Thyroid gland (tissue), 4 donors: ENCODE results near the gene LOXHD1. TPM values are rescaled to one million over a fixed set of nuclear protein-coding genes. Genes with fewer than 3 reads are reported as not detected.

Experiments used
- DNase-seq, 2 donors: peaks; one replicate each; pipeline ENCODE4 v3.0.0-alpha.2; 2019
- H3K27ac ChIP-seq, 3 donors: fragments of 200-600 bp; sonication (generic); 1 replicate in 2 of 3; 2 replicates in 1 of 3; pipeline ENCODE4 v1.5.1; 2016 to 2019; ENCODE audit warnings: mild to moderate bottlenecking in 1 of 3, moderate library complexity in 1 of 3
- H3K27me3 ChIP-seq: fragments of 200-600 bp; sonication (generic); one replicate; pipeline ENCODE4 v1.5.1; 2019
- H3K36me3 ChIP-seq, 2 donors: fragments of 200-600 bp; sonication (generic); one replicate each; pipeline ENCODE4 v1.5.1; 2016 to 2019
- H3K4me1 ChIP-seq, 2 donors: fragments of 200-600 bp; sonication (generic); one replicate each; pipeline ENCODE4 v1.5.1; 2017 to 2019
- H3K4me3 ChIP-seq, 3 donors: fragments of 200-600 bp; sonication (generic); replicated peaks in 1 of 3; 1 replicate in 2 of 3; 2 replicates in 1 of 3; pipeline ENCODE4 v1.5.1; 2016; ENCODE audit warnings: mild to moderate bottlenecking in 1 of 3
- H3K9me3 ChIP-seq: fragments of 200-600 bp; sonication (generic); one replicate; pipeline ENCODE4 v1.5.1; 2017
- CTCF ChIP-seq, 6 experiments: fragments of 200-600 bp in 3 of 6; fragments of 450-650 bp in 3 of 6; sonication (generic) in 3 of 6; IDR thresholded peaks; one replicate each; pipeline ENCODE4 v1.5.1; 2016 to 2019; ENCODE audit warnings: antibody characterized with exemption in 6 of 6, mild to moderate bottlenecking in 2 of 6, inconsistent platforms in 1 of 6, moderate library complexity in 1 of 6
- POLR2A ChIP-seq, 2 donors: fragments of 450-650 bp; IDR thresholded peaks; one replicate each; pipeline ENCODE4 v1.6.1; 2017; ENCODE audit warnings: antibody characterized with exemption in 2 of 2, mild to moderate bottlenecking in 2 of 2, moderate library complexity in 1 of 2
- WGBS, 2 donors: methylation state at CpG; one replicate each; pipeline ENCODE4 v1.1.5; 2017; 5-methylcytosine and 5-hydroxymethylcytosine counted together
- intact Hi-C: fragments of 100-400 bp; cut with DNase I; formaldehyde crosslinking; loops from one replicate; pipeline ENCODE4 v1.15.1; 2023
- total RNA-seq, 4 donors: library from RNA; depleted of rRNA; stranded (reverse); fragments of >200 nt; gene quantifications; one replicate each; pipeline ENCODE4 v1.2.3, GENCODE V29; 2016

LOXHD1 gene
- total RNA-seq, 4 donors from 2014 or later: 0.11 to 0.83 (median 0.32) TPM

- intact Hi-C loops: no loop called here
- Histone ChIP-seq H3K27me3 (no peaks in the 10 kb centered on the region), H3K4me3 (no peak overlapping the region), H3K36me3 (no peaks in the 10 kb centered on the region), H3K27ac (no peak overlapping the region), H3K4me1 (peaks cover 0 to 8% of the 10 kb centered on the region in 2 donors), H3K9me3 (no peaks in the 10 kb centered on the region)
- TF ChIP-seq POLR2A (IDR thresholded peaks at IDR 0.05): no peak
- TF ChIP-seq CTCF (IDR thresholded peaks at IDR 0.05): no peak
- 82 to 92% methylated on average over 3 of the region's 3 CpGs for WGBS, 2 donors
- no peak for DNase-seq
These were observed 37.5 kb downstream of the LOXHD1 start for GRCh38 chr18:46619559-46619958.

GRCh38 chr18:46615720-46616119 lies 41.3 kb downstream of the LOXHD1 start:
- DNase-seq: no peak
- H3K4me1 ChIP-seq: no peaks in the 10 kb centered on the region
- intact Hi-C loops: no loop called here
- no peaks in the 10 kb centered on the region for H3K36me3 ChIP-seq
- no peak for TF ChIP-seq CTCF (IDR thresholded peaks at IDR 0.05)
- no peak for TF ChIP-seq POLR2A (IDR thresholded peaks at IDR 0.05)
- H3K27ac ChIP-seq: no peak overlapping the region
- no peaks in the 10 kb centered on the region for H3K27me3 ChIP-seq
- H3K9me3 ChIP-seq: no peaks in the 10 kb centered on the region
- no peak overlapping the region for H3K4me3 ChIP-seq

DNA sequence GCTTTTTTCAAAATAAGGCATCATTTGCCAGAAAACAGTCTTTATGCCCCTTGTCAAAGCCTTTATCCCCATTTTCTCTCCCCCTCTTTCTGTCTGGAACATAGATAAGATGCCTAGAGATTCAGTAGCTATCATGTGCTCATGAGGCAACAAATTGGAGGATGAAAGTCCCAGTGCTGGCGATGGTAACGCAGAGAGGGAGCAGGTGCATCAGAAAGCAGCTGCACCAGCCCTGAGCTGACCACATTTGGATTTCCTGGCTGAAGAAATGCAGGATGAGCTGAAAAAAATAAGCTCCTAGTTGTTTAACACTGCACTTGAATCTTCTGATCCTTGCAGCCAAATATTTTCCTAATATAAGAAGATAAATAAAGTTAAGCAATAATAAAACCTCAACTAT lies 48.0 kb downstream of the LOXHD1 start:
- no peak for TF ChIP-seq CTCF (IDR thresholded peaks at IDR 0.05)
- TF ChIP-seq POLR2A (IDR thresholded peaks at IDR 0.05): no peak
- intact Hi-C loops: no loop called here
- 76 to 81% methylated on average over 2 of the region's 2 CpGs for WGBS, 2 donors
- Histone ChIP-seq H3K27ac (no peak overlapping the region), H3K36me3 (no peaks in the 10 kb centered on the region), H3K4me1 (no peaks in the 10 kb centered on the region), H3K4me3 (no peak overlapping the region), H3K9me3 (no peaks in the 10 kb centered on the region), H3K27me3 (no peaks in the 10 kb centered on the region)
- DNase-seq: no peak

GRCh38 chr18:46607926-46608325 lies 49.1 kb downstream of the LOXHD1 start:
- Histone ChIP-seq H3K27ac (no peak overlapping the region), H3K4me3 (no peak overlapping the region), H3K36me3 (no peaks in the 10 kb centered on the region), H3K27me3 (no peaks in the 10 kb centered on the region), H3K4me1 (no peaks in the 10 kb centered on the region), H3K9me3 (no peaks in the 10 kb centered on the region)
- intact Hi-C loops: no loop called here
- 73 to 77% methylated on average over 5 of the region's 5 CpGs for WGBS, 2 donors
- no peak for DNase-seq
- TF ChIP-seq CTCF (IDR thresholded peaks at IDR 0.05) (no peak), POLR2A (IDR thresholded peaks at IDR 0.05) (no peak)

DNA sequence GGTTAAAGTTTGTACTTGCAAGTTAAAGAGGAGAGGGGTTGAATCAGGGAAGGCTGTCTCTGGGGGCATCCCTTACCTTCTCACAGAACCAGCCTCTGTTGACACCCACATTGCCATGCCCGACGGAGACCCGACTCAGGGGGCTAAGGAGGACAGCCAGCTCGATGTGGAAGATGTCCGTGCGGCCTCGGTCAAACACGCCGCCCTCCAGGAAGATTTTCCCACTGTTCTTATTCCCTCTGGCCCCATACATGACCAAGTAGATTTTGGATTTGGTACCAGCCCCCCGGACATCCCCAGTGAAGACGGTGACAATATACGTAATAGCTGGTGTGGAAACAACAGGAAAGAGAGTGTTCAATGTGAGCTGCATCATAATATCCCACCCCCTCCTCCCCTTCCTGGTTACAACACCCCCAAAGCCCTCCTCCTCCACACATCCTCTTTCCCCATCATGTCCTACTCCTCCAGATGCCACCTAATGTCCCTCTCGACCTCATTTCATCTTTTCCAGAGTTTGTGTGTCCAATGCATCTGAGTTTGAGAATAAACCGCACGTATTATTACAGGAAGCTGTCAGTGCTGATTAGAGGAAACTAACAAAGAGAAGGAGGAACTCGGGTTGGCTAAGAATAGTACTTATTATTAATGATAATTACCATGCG lies 55.7 kb downstream of the LOXHD1 start:
- no peaks in the 10 kb centered on the region for H3K9me3 ChIP-seq
- no peaks in the 10 kb centered on the region for H3K36me3 ChIP-seq
- intact Hi-C loops: no loop called here
- TF ChIP-seq CTCF (IDR thresholded peaks at IDR 0.05) (no peak), POLR2A (IDR thresholded peaks at IDR 0.05) (no peak)
- H3K4me1 ChIP-seq: no peaks in the 10 kb centered on the region
- DNase-seq: no peak
- no peak overlapping the region for H3K27ac ChIP-seq
- no peaks in the 10 kb centered on the region for H3K27me3 ChIP-seq
- H3K4me3 ChIP-seq: no peak overlapping the region
- 80% methylated on average over 17 of the region's 17 CpGs for WGBS, 2 donors
